Measurements from ENCODE around the gene NME8. TPM values are rescaled to one million over a fixed set of nuclear protein-coding genes. Genes with fewer than 3 reads are reported as not detected.

The NME8 gene
- total RNA-seq, 4 donors from 2014 or later, result not detected

DNA sequence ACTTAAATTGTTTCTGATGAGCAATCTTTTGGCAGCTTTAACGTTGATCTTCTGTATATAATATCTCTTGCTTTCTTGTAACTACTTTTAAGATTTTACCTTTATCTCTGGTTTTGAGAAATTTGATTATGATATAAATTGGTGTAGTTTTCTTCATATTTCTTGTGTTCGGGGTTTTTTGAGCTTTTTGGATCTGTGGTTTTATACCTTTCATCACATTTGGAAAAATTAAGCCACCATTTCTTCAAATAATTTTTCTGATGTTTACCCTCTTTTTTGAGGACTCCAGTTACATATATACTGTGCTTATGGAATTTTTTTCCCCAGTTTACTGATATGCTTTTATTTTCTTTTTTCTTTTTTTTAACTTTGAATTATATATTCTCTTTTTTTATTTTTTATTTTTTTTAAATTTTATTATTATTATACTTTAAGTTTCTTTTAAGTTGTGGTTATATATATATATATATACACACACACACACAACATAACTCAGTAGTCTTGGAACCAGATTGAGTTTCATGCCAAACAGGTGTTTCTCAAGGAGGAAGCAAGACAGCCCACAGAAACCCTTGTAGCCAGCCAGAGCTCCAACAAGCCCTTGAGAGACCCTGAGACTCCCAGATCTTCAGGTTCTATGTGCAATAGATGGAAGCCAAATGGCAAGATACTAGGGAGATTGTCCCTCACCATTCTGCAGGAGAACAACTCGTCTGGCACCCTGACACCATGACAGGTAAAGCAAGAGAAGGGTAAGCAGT, 27.5 kb upstream of the NME8 start:
- TF ChIP-seq, protein P1, sequence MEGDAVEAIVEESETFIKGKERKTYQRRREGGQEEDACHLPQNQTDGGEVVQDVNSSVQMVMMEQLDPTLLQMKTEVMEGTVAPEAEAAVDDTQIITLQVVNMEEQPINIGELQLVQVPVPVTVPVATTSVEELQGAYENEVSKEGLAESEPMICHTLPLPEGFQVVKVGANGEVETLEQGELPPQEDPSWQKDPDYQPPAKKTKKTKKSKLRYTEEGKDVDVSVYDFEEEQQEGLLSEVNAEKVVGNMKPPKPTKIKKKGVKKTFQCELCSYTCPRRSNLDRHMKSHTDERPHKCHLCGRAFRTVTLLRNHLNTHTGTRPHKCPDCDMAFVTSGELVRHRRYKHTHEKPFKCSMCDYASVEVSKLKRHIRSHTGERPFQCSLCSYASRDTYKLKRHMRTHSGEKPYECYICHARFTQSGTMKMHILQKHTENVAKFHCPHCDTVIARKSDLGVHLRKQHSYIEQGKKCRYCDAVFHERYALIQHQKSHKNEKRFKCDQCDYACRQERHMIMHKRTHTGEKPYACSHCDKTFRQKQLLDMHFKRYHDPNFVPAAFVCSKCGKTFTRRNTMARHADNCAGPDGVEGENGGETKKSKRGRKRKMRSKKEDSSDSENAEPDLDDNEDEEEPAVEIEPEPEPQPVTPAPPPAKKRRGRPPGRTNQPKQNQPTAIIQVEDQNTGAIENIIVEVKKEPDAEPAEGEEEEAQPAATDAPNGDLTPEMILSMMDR (IDR thresholded peaks at IDR 0.05; ENCODE audit: low read depth), result no peak

DNA sequence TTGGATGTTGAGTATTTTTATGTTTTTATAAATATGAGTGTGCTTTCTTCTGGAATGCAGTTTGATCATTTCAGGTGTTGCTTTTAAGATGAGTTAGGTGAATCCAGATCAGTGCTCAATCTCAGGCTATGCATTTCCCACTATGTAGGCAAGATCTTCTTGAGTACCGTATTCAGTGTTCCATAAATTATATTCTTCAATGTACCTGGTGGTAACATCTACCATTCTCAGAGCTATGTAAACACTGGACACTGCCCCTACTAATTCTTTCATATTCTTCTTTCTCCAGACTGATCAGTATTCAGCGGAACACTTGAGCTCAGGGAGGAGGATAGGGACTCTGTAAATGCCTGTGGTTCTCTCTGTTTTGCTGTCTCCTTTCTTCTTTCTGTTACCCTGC, 25.5 kb upstream of the NME8 start:
- TF ChIP-seq, protein P1 (IDR thresholded peaks at IDR 0.05; ENCODE audit: low read depth), result no peak

DNA sequence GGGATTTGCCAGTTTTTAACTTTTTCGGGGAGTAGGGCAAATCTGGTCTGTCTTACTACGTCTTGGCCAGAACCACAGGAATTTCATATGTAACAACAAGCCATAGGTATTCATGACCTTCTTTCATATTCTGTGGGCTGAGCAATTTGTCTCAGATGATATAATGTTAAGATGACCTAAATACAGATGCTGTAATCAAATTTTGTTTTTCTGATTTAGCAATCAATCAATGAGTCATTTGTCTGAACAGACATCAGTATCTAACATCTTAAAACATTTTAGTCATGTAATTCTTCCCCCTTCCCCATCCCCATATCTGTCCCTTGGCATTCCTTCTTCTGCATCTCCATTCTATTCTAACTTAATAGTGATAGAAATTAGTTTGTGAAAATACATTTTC, 24.8 kb upstream of the NME8 start:
- TF ChIP-seq, protein P1 (IDR thresholded peaks at IDR 0.05; ENCODE audit: low read depth), result no peak

DNA sequence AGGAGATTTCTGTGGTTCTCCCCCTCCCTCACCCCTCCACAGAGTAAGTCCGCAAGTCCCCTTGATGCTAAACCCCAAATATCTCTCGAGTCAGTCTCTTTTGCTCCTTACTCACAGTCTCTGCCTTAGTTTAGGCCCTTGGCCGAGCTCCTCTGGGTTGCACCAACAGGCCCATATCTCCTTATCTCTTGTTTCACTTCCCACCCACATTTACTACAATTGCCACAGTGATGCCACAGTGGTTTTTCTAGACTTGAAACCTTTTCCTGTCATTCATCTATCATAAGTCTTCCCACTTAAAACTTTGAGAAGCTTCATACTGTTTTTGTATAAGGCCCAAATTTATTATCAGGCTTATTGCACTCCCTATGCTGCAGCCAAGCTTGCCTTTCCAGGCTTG, 23.4 kb upstream of the NME8 start:
- TF ChIP-seq, protein P1 (IDR thresholded peaks at IDR 0.05; ENCODE audit: low read depth), result no peak

DNA sequence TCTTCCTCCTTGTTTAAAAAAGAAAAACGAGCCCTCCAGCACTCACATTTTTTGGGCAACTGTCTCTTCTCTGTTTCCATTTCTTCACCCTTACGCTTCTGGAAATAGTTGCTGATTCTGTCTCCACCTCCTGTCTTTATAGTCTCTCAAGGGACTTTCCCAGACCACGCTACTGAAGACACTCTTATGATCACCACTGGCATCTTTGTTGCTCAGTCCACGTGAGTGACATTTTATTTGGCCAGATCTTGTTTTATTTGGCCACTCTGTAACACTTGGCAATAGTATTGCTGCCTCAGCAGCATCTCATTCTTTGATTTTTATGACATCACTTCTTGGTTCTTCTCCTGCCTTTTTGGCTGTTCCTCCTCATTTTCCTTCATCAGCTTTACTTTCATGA, 21.6 kb upstream of the NME8 start:
- TF ChIP-seq, protein P1 (IDR thresholded peaks at IDR 0.05; ENCODE audit: low read depth), result no peak

GRCh38 chr7:37831244-37831643, 17.2 kb upstream of the NME8 start:
- TF ChIP-seq, protein P1 (IDR thresholded peaks at IDR 0.05; ENCODE audit: low read depth), result no peak

DNA sequence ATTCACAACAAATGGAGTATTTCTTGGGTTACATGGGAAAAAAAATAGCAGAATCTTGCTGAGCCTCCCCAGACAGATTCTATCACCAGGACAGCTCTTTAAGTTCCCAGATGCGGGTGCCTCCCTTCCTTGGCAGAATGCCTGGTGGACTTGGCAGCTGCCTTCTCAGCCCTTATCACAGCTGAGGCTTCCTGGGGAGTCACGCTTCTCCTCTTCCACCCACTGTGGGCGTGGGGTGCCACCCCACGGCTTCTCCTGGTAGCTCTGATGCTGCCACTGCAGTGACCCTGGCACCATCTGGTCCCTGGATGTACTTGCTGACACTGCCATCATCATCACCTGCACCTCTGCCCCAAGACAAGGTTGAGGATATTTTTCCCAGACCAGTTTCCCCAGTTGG, 16.2 kb upstream of the NME8 start:
- TF ChIP-seq, protein P1 (IDR thresholded peaks at IDR 0.05; ENCODE audit: low read depth), result no peak
